PC-3 (cell line): Measurements from ENCODE around the gene CDC5L. TPM values are rescaled to one million over a fixed set of nuclear protein-coding genes. Genes with fewer than 3 reads are reported as not detected.
A peak's percentile ranks its signal among the peaks of the same experiment; 100 is the strongest.

Source experiments
- ATAC-seq: fragments of 200-7000 bp; cut with Tn5 transposase; 2 replicates; pipeline ENCODE4 v1.9.1; 2020; ENCODE audit warnings: mild to moderate bottlenecking, moderate library complexity
- BruUV-seq: library from RNA; stranded (reverse); fragments of 400-500 nt; replicated peaks from 2 replicates; lab custom pipeline; 2021; lab: Mats Ljungman, UMichigan
- CTCF ChIA-PET: fragments of 300-600 bp; sonication (Branson Sonifier 250); formaldehyde crosslinking; loops from one replicate; lab custom pipeline; 2022; ENCODE audit warnings: antibody characterized with exemption; lab: Charles Lee
- POLR2A ChIA-PET: fragments of 300-600 bp; sonication (Branson Sonifier 250); formaldehyde crosslinking; loops from one replicate; lab custom pipeline; 2022; ENCODE audit warnings: antibody characterized with exemption; ENCODE audit not compliant: unreplicated experiment; lab: Charles Lee
- DNase-seq: peaks from one replicate; pipeline ENCODE4 v3.0.0-alpha.2; 2015
- H2AFZ ChIP-seq: fragments of 300-600 bp; sonication (generic); 2 replicates; pipeline ENCODE4 v1.6.0; 2016; ENCODE audit warnings: antibody characterized with exemption, low read length
- H3F3A ChIP-seq: fragments of 300-600 bp; sonication (generic); one replicate; pipeline ENCODE4 v1.6.0; 2017; ENCODE audit warnings: antibody characterized with exemption, low read length, control low read depth, mild to moderate bottlenecking; ENCODE audit not compliant: unreplicated experiment
- H3K27ac ChIP-seq: fragments of 300-600 bp; sonication (generic); 2 replicates; pipeline ENCODE4 v1.5.1; 2016; ENCODE audit warnings: mild to moderate bottlenecking, low read length
- H3K27me3 ChIP-seq: fragments of 300-600 bp; sonication (generic); 2 replicates; pipeline ENCODE4 v1.6.1; 2016; ENCODE audit warnings: low read length, mixed read lengths
- H3K36me3 ChIP-seq: fragments of 300-600 bp; sonication (generic); 2 replicates; pipeline ENCODE4 v1.6.1; 2016; ENCODE audit warnings: low read depth, mixed run types, low read length, mixed read lengths
- H3K4me1 ChIP-seq: fragments of 300-600 bp; sonication (generic); 2 replicates; pipeline ENCODE4 v1.5.1; 2016; ENCODE audit warnings: low read length; ENCODE audit not compliant: insufficient read depth
- H3K4me2 ChIP-seq: fragments of 300-600 bp; sonication (generic); 2 replicates; pipeline ENCODE4 v1.6.0; 2016; ENCODE audit warnings: low read length
- H3K4me3 ChIP-seq: fragments of 300-600 bp; sonication (generic); 2 replicates; pipeline ENCODE4 v1.5.1; 2016; ENCODE audit warnings: mild to moderate bottlenecking, low read length, mixed read lengths
- H3K79me2 ChIP-seq: fragments of 300-600 bp; sonication (generic); 2 replicates; pipeline ENCODE4 v1.6.1; 2017; ENCODE audit warnings: low read length, mixed read lengths
- H3K9ac ChIP-seq: fragments of 300-600 bp; sonication (generic); 2 replicates; pipeline ENCODE4 v1.6.0; 2016; ENCODE audit warnings: mild to moderate bottlenecking, low read length
- H3K9me2 ChIP-seq: fragments of 300-600 bp; sonication (generic); replicated peaks from 2 replicates; pipeline ENCODE4 v1.6.1; 2016; ENCODE audit warnings: mixed run types, low read length, mixed read lengths
- H3K9me3 ChIP-seq: fragments of 300-600 bp; sonication (generic); 2 replicates; pipeline ENCODE4 v1.6.1; 2016; ENCODE audit warnings: low read length, mixed read lengths
- H4K20me1 ChIP-seq: fragments of 300-600 bp; sonication (generic); 2 replicates; pipeline ENCODE4 v1.6.1; 2016; ENCODE audit warnings: low read length, mixed read lengths
- EZH2 ChIP-seq: fragments of 300-600 bp; sonication (generic); IDR thresholded peaks from one replicate; pipeline ENCODE4 v1.6.1; 2017; ENCODE audit warnings: antibody characterized with exemption, mild to moderate bottlenecking, low read length; ENCODE audit not compliant: unreplicated experiment
- EZH2phosphoT487 ChIP-seq: fragments of 300-600 bp; sonication (generic); IDR thresholded peaks from 2 replicates; pipeline ENCODE4 v1.6.1; 2018; ENCODE audit warnings: mild to moderate bottlenecking, antibody characterized with exemption, low read length, borderline replicate concordance
- intact Hi-C: fragments of 100-400 bp; cut with micrococcal nuclease; formaldehyde crosslinking; loops from 2 replicates; pipeline ENCODE4 v1.9.0; 2023
- total RNA-seq: library from RNA; depleted of rRNA; stranded (reverse); fragments of >200 nt; gene quantifications from 2 replicates; pipeline ENCODE4 v1.2.3, GENCODE V29; 2014
- TF ChIP-seq, protein P1 (sequence below): fragments of 300-600 bp; sonication (generic); conservative IDR thresholded peaks from 2 replicates; pipeline ENCODE4 v1.5.1; 2017; ENCODE audit warnings: antibody characterized with exemption, low read depth, mild to moderate bottlenecking, low read length

The CDC5L gene
- total RNA-seq, 1 experiment from 2014 or later, result 23.0 TPM

DNA sequence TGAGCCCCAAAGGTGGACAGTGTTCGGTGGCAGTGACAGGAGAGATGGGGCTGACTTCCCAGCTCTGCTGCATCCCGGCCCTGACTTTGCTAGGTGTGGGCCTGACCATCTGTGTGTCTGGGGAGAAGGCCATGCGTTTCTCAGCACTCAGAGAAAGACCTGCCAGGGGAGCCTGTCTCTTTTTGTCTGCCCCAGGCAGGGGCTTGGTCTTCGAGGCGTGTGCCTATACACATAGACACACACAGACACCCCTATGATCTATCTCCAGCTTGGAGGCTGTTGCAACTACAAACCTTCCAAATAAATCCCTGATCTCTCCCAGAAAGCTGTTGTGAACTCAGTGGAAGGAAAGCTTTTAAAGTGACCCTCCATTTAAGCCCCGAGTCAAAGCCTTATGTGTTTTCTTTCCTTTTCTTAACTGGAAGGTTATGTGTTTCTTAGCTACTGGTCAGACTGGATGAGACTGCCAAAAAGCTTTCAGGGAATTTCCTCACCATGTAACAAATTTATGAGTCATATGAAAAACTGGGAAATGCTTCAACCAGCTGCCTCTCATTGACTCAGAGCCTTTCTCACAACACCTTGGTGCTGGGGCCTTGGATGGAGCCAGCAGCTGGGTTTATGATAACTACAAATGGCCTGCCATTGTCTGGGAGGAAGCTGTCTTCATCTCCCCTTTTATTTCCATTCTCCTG, 102.6 kb downstream of the CDC5L start:
- H3K79me2 ChIP-seq, result no peaks in the 10 kb centered on the region
- peaks cover 39% of the 10 kb centered on the region for H3K4me1 ChIP-seq
- ChIA-PET CTCF (interaction anchor here (0.6 to 1.6 kb wide), 2 partner anchors 15 to 140 kb away, joined by 6 to 10 read pairs; no protein-coding TSS in a partner anchor), POLR2A (interaction anchor here (0.6 to 0.7 kb wide), 2 partner anchors 554 to 1085 kb away, joined by 3 to 4 read pairs; no protein-coding TSS in a partner anchor)
- H3K4me2 ChIP-seq, result peak overlapping the region; percentile 77
- no peaks in the 10 kb centered on the region for H3K9me2 ChIP-seq
- H3K36me3 ChIP-seq, result no peaks in the 10 kb centered on the region
- H3K4me3 ChIP-seq, result peak overlapping the region; percentile 48
- no peak for TF ChIP-seq EZH2
- no peak for TF ChIP-seq EZH2phosphoT487
- TF ChIP-seq, protein P1, sequence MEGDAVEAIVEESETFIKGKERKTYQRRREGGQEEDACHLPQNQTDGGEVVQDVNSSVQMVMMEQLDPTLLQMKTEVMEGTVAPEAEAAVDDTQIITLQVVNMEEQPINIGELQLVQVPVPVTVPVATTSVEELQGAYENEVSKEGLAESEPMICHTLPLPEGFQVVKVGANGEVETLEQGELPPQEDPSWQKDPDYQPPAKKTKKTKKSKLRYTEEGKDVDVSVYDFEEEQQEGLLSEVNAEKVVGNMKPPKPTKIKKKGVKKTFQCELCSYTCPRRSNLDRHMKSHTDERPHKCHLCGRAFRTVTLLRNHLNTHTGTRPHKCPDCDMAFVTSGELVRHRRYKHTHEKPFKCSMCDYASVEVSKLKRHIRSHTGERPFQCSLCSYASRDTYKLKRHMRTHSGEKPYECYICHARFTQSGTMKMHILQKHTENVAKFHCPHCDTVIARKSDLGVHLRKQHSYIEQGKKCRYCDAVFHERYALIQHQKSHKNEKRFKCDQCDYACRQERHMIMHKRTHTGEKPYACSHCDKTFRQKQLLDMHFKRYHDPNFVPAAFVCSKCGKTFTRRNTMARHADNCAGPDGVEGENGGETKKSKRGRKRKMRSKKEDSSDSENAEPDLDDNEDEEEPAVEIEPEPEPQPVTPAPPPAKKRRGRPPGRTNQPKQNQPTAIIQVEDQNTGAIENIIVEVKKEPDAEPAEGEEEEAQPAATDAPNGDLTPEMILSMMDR, result no peak
- peak overlapping the region; percentile 70 for H2AFZ ChIP-seq
- intact Hi-C loops, result loop anchor here (2.0 to 5.0 kb wide), 2 partner anchors 19 to 57 kb away; no protein-coding TSS in a partner anchor
- peak; percentile 96 for DNase-seq
- TSS peak; percentile 97 for BruUV-seq
- peak overlapping the region; percentile 61 for H3K9ac ChIP-seq
- no peaks in the 10 kb centered on the region for H3F3A ChIP-seq
- peak; percentile 73 for ATAC-seq
- H3K27ac ChIP-seq, result peak overlapping the region; percentile 89
- H3K27me3 ChIP-seq, result no peaks in the 10 kb centered on the region
- no peaks in the 10 kb centered on the region for H3K9me3 ChIP-seq
- no peaks in the 10 kb centered on the region for H4K20me1 ChIP-seq

DNA sequence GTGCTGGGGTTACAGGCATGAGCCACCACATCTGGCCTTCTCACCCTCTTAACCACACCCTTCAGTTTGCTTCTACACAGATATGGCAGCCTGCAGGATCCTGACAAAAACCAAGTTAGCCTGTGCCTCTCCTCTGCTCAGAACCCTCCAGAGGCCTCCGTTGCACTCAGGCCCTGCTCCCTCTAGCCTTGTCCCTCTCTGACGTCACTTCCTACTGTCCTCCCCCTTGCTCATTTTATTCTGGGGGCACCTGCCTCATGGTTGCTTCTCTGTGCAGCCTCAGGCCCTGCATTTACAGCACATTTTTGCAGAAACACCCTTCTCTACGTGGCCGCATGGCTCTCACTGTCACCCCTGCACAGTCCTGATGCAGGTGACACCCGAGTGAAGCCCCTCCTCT, 105.6 kb downstream of the CDC5L start:
- Histone ChIP-seq H3K4me3 (no peak overlapping the region), H2AFZ (0 out of 2 replicates have a peak overlapping the region, but pooled peaks have one; percentile 66), H3K4me2 (peak overlapping the region; percentile 53; the same call in 1 of the 2 replicates), H3K27ac (peak overlapping the region; percentile 84), H4K20me1 (no peaks in the 10 kb centered on the region), H3K79me2 (no peaks in the 10 kb centered on the region), H3F3A (no peaks in the 10 kb centered on the region), H3K36me3 (no peaks in the 10 kb centered on the region), H3K9me2 (no peaks in the 10 kb centered on the region), H3K9ac (peak overlapping the region; percentile 59; the same call in 1 of the 2 replicates), H3K4me1 (peaks cover 45% of the 10 kb centered on the region), H3K27me3 (no peaks in the 10 kb centered on the region), H3K9me3 (no peaks in the 10 kb centered on the region)
- DNase-seq (no peak), ATAC-seq (no peak)
- intact Hi-C loops, result loop anchor here (5.0 kb wide), 1 partner anchor 54 kb away; no protein-coding TSS in a partner anchor
- TF ChIP-seq EZH2 (no peak), EZH2phosphoT487 (no peak)
- TF ChIP-seq, protein P1, result no peak
- CTCF ChIA-PET, result no interaction called here
- POLR2A ChIA-PET, result no interaction called here
- no TSS peak for BruUV-seq
